IMR-90 (cell line): ENCODE results near the gene PDE5A. TPM values are rescaled to one million over a fixed set of nuclear protein-coding genes. Genes with fewer than 3 reads are reported as not detected.

Experiments used
- ATAC-seq: fragments of 200-7000 bp; cut with Tn5 transposase; 2 replicates; pipeline ENCODE4 v1.9.1; 2020; ENCODE audit warnings: low read depth, mild to moderate bottlenecking, moderate library complexity
- BruUV-seq: library from RNA; stranded (reverse); fragments of 400-500 nt; replicated peaks from 2 replicates; lab custom pipeline; 2021; lab: Mats Ljungman, UMichigan
- CTCF ChIA-PET: fragments of 300-600 bp; formaldehyde crosslinking; extraction: SDS; loops from one replicate; lab custom pipeline; 2021; ENCODE audit warnings: antibody characterized with exemption; lab: Yijun Ruan, JAX
- POLR2A ChIA-PET: fragments of 300-600 bp; sonication (Branson Sonifier 250); formaldehyde crosslinking; loops from one replicate; lab custom pipeline; 2022; ENCODE audit warnings: antibody characterized with exemption; ENCODE audit not compliant: unreplicated experiment; lab: Charles Lee
- DNase-seq: peaks from one replicate; pipeline ENCODE4 v3.0.0; 2013
- H2AFZ ChIP-seq: replicated peaks from 2 replicates; pipeline ENCODE3; 2013; ENCODE audit warnings: low read length, mild to moderate bottlenecking; ENCODE audit not compliant: poor library complexity
- H2AK5ac ChIP-seq: 2 replicates; pipeline ENCODE4 v1.6.1; 2013; ENCODE audit warnings: low read depth, low read length, inconsistent platforms
- H2AK9ac ChIP-seq: replicated peaks from 2 replicates; pipeline ENCODE3; 2013; ENCODE audit warnings: mild to moderate bottlenecking, low read depth, low read length, moderate library complexity; ENCODE audit not compliant: poor library complexity
- H2BK120ac ChIP-seq: 2 replicates; pipeline ENCODE4 v1.6.1; 2013; ENCODE audit warnings: low read depth, low read length, inconsistent platforms
- H2BK15ac ChIP-seq: 3 replicates; pipeline ENCODE4 v1.6.1; 2013; ENCODE audit warnings: low read depth, low read length, inconsistent platforms
- H2BK20ac ChIP-seq: 2 replicates; pipeline ENCODE4 v1.6.1; 2013; ENCODE audit warnings: low read depth, mild to moderate bottlenecking, inconsistent platforms, low read length, moderate library complexity
- H2BK5ac ChIP-seq: 2 replicates; pipeline ENCODE4 v1.6.1; 2013; ENCODE audit warnings: mild to moderate bottlenecking, low read depth, low read length, inconsistent platforms; ENCODE audit not compliant: poor library complexity, severe bottlenecking
- H3K14ac ChIP-seq: replicated peaks from 2 replicates; pipeline ENCODE4 v1.6.1; 2013; ENCODE audit warnings: low read depth, low read length, inconsistent platforms
- H3K18ac ChIP-seq: 2 replicates; pipeline ENCODE4 v1.6.1; 2013; ENCODE audit warnings: low read depth, low read length, control low read depth
- H3K23ac ChIP-seq: 2 replicates; pipeline ENCODE4 v1.6.1; 2013; ENCODE audit warnings: low read depth, low read length, inconsistent platforms
- H3K27ac ChIP-seq: 2 replicates; pipeline ENCODE4 v1.5.1; 2013; ENCODE audit warnings: mild to moderate bottlenecking, control low read depth, low read length; ENCODE audit not compliant: insufficient read depth
- H3K27me3 ChIP-seq: 2 replicates; pipeline ENCODE4 v1.6.1; 2013; ENCODE audit warnings: low read length; ENCODE audit not compliant: control insufficient read depth, insufficient read depth
- H3K36me3 ChIP-seq: 2 replicates; pipeline ENCODE4 v1.6.1; 2013; ENCODE audit warnings: low read length, mixed read lengths; ENCODE audit not compliant: control insufficient read depth, insufficient read depth
- H3K4ac ChIP-seq: 2 replicates; pipeline ENCODE4 v1.6.1; 2013; ENCODE audit warnings: low read depth, low read length, inconsistent platforms
- H3K4me1 ChIP-seq: 2 replicates; pipeline ENCODE4 v1.6.1; 2013; ENCODE audit warnings: low read length, mixed read lengths; ENCODE audit not compliant: control insufficient read depth, insufficient read depth
- H3K4me2 ChIP-seq: 2 replicates; pipeline ENCODE4 v1.6.1; 2013; ENCODE audit warnings: low read depth, mild to moderate bottlenecking, control low read depth, low read length, moderate library complexity
- H3K4me3 ChIP-seq: 2 replicates; pipeline ENCODE4 v1.5.1; 2013; ENCODE audit warnings: low read depth, mild to moderate bottlenecking, control low read depth, low read length, moderate library complexity; ENCODE audit not compliant: insufficient read depth
- H3K56ac ChIP-seq: 2 replicates; pipeline ENCODE4 v1.6.1; 2013; ENCODE audit warnings: low read length, inconsistent platforms; ENCODE audit not compliant: insufficient read depth; ENCODE audit errors: extremely low read depth
- H3K79me1 ChIP-seq, 2 experiments: 2 replicates each; pipeline ENCODE4 v1.6.1; 2013; ENCODE audit warnings: low read length in 2 of 2, inconsistent platforms in 1 of 2, low read depth in 1 of 2
- H3K9ac ChIP-seq: 2 replicates; pipeline ENCODE4 v1.6.1; 2013; ENCODE audit warnings: low read depth, low read length, control low read depth
- H3K9me1 ChIP-seq: 2 replicates; pipeline ENCODE4 v1.6.1; 2013; ENCODE audit warnings: low read length, inconsistent platforms; ENCODE audit not compliant: insufficient read depth
- H3K9me3 ChIP-seq: 2 replicates; pipeline ENCODE4 v1.6.1; 2013; ENCODE audit warnings: low read length; ENCODE audit not compliant: control insufficient read depth, insufficient read depth
- H4K20me1 ChIP-seq: 2 replicates; pipeline ENCODE4 v1.6.1; 2013; ENCODE audit warnings: low read length, inconsistent platforms; ENCODE audit not compliant: insufficient read depth
- H4K5ac ChIP-seq: 2 replicates; pipeline ENCODE4 v1.6.1; 2013; ENCODE audit warnings: mild to moderate bottlenecking, low read depth, low read length, control low read depth
- H4K8ac ChIP-seq, 2 experiments: 2 replicates each; pipeline ENCODE4 v1.6.1; 2013; ENCODE audit warnings: low read depth in 2 of 2, low read length in 2 of 2, control low read depth in 1 of 2, inconsistent platforms in 1 of 2
- H4K91ac ChIP-seq: 2 replicates; pipeline ENCODE4 v1.6.1; 2013; ENCODE audit warnings: low read depth, low read length, inconsistent platforms; ENCODE audit not compliant: insufficient read depth
- BHLHE40 ChIP-seq: fragments of 150-350 bp; IDR thresholded peaks from 2 replicates; pipeline ENCODE4 v1.6.1; 2016; ENCODE audit warnings: mild to moderate bottlenecking, low read depth, low read length
- CEBPB ChIP-seq: IDR thresholded peaks from 2 replicates; pipeline ENCODE4 v1.6.1; 2012; ENCODE audit warnings: low read depth, low read length, improper control_type of control experiment
- CHD1 ChIP-seq: IDR thresholded peaks from 2 replicates; pipeline ENCODE4 v1.6.1; 2012; ENCODE audit warnings: low read depth, low read length, improper control_type of control experiment
- ELK1 ChIP-seq: fragments of 150-350 bp; IDR thresholded peaks from 2 replicates; pipeline ENCODE4 v1.6.1; 2016; ENCODE audit warnings: low read depth, mild to moderate bottlenecking, low read length, moderate library complexity, borderline replicate concordance
- FOS ChIP-seq: fragments of 150-350 bp; IDR thresholded peaks from 2 replicates; pipeline ENCODE4 v1.6.1; 2016; ENCODE audit warnings: low read depth, low read length
- MAFK ChIP-seq: IDR thresholded peaks from 2 replicates; pipeline ENCODE4 v1.6.1; 2012; ENCODE audit warnings: low read depth, low read length, improper control_type of control experiment
- MAZ ChIP-seq: IDR thresholded peaks from 2 replicates; pipeline ENCODE4 v1.6.1; 2012; ENCODE audit warnings: low read depth, mild to moderate bottlenecking, low read length, improper control_type of control experiment, moderate library complexity, borderline replicate concordance
- MXI1 ChIP-seq: IDR thresholded peaks from 2 replicates; pipeline ENCODE4 v1.6.1; 2012; ENCODE audit warnings: low read depth, mild to moderate bottlenecking, low read length, moderate library complexity, borderline replicate concordance
- NFE2L2 ChIP-seq: fragments of 150-350 bp; IDR thresholded peaks from 2 replicates; pipeline ENCODE4 v1.6.1; 2016; ENCODE audit warnings: low read depth, mild to moderate bottlenecking, low read length
- POLR2A ChIP-seq: IDR thresholded peaks from 2 replicates; pipeline ENCODE4 v1.6.1; 2012; ENCODE audit warnings: mild to moderate bottlenecking, low read depth, low read length
- RAD21 ChIP-seq: IDR thresholded peaks from 2 replicates; pipeline ENCODE4 v1.6.1; 2012; ENCODE audit warnings: low read length, improper control_type of control experiment
- RCOR1 ChIP-seq: IDR thresholded peaks from 2 replicates; pipeline ENCODE4 v1.6.1; 2012; ENCODE audit warnings: mild to moderate bottlenecking, low read length, improper control_type of control experiment; ENCODE audit not compliant: insufficient replicate concordance
- RFX5 ChIP-seq: IDR thresholded peaks from 2 replicates; pipeline ENCODE4 v1.8.0; 2012; ENCODE audit warnings: low read depth, mild to moderate bottlenecking, low read length, moderate library complexity
- SMC3 ChIP-seq: fragments of 150-350 bp; IDR thresholded peaks from 2 replicates; pipeline ENCODE4 v1.6.1; 2016; ENCODE audit warnings: low read depth, mild to moderate bottlenecking, antibody characterized with exemption, low read length, moderate library complexity
- dilution Hi-C: fragments of 300-500 bp; cut with HindIII; formaldehyde crosslinking; loops from one replicate; pipeline ENCODE4 v1.14.3; 2018; ENCODE audit warnings: low sequenced_read_pairs; ENCODE audit not compliant: unreplicated experiment
- in situ Hi-C: fragments of 300-500 bp; cut with MboI; formaldehyde crosslinking; loops from 3 replicates; pipeline ENCODE4 v1.14.3; 2019; ENCODE audit warnings: low sequenced_read_pairs, inconsistent platforms, mixed read lengths
- intact Hi-C: fragments of 100-400 bp; cut with micrococcal nuclease; formaldehyde crosslinking; loops from 2 replicates; pipeline ENCODE4 v1.10.0; 2022
- polyA plus RNA-seq, 3 experiments: library from polyadenylated mRNA; depleted of rRNA; stranded (reverse); fragments of >200 nt; gene quantifications; 2 replicates each; pipeline ENCODE4 v1.2.3, GENCODE V29; 2012; ENCODE audit warnings: low replicate concordance in 1 of 3
- total RNA-seq: library from RNA; depleted of rRNA; stranded (reverse); fragments of >200 nt; gene quantifications from 2 replicates; pipeline ENCODE4 v1.2.3, GENCODE V29; 2012
- TF ChIP-seq, protein P1 (sequence below): conservative IDR thresholded peaks from 2 replicates; pipeline ENCODE4 v1.5.1; 2012; ENCODE audit warnings: mild to moderate bottlenecking, low read depth, low read length, improper control_type of control experiment
- TF ChIP-seq, protein P2 (sequence below): fragments of 150-350 bp; IDR thresholded peaks from 2 replicates; pipeline ENCODE4 v1.6.1; 2017; ENCODE audit warnings: mild to moderate bottlenecking, antibody characterized with exemption, low read length, low read depth

Gene PDE5A
- total and polyA plus RNA-seq, 2 of the 4 experiments (the other 2 are of a cell fraction): 101 to 770 TPM

DNA sequence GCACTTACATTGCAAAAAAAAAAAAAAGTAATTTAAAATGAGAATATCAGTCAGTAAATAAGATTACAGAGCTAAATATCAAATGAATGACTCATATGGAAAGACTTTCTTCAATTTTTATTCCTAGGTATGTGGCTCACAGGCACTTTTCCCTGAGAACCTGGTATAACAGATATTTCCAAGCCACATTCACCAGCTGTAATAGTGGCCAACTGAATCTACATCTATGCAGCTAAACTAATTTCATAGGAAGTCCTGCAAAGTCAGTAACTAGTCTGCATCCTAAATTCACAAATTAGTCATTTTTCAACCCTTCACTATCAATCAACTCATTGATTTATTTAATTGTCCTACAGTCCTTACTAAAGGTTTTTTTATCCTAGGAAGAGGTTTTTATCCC lies 5.6 kb downstream of the PDE5A start:
- H3K27me3 ChIP-seq: no peaks in the 10 kb centered on the region
- peaks cover 8% of the 10 kb centered on the region for H3K4me1 ChIP-seq
- peak overlapping the region; percentile 35 for H3K56ac ChIP-seq
- H2BK5ac ChIP-seq: peak overlapping the region; percentile 77
- H3K4me3 ChIP-seq: peak overlapping the region; percentile 37
- no peak overlapping the region for H3K14ac ChIP-seq
- H3K23ac ChIP-seq: peak overlapping the region; percentile 54; the same call in 1 of the 2 replicates
- peaks cover 33% of the 10 kb centered on the region for H3K36me3 ChIP-seq
- H2BK15ac ChIP-seq: no peak overlapping the region
- H3K9me3 ChIP-seq: no peaks in the 10 kb centered on the region
- CTCF ChIA-PET: interaction anchor here (0.6 to 0.7 kb wide), 2 partner anchors 150 to 155 kb away, joined by 3 to 6 read pairs; no protein-coding TSS in a partner anchor
- peaks cover 48% of the 10 kb centered on the region; the same call in 1 of the 2 replicates for H4K20me1 ChIP-seq
- peak overlapping the region in 1 of 2 experiments; percentile 24; a peak in 2 of 4 replicates for H4K8ac ChIP-seq
- H2BK120ac ChIP-seq: peak overlapping the region; percentile 28
- in situ Hi-C loops: loop anchor here (10.0 kb wide), 1 partner anchor 308 kb away; no protein-coding TSS in a partner anchor
- POLR2A ChIA-PET: interaction anchor here (0.6 to 3.5 kb wide), 4 partner anchors 11 to 1617 kb away, joined by 3 to 41 read pairs (median 6); no protein-coding TSS in a partner anchor
- peak overlapping the region; percentile 78 for H3K4me2 ChIP-seq
- H4K91ac ChIP-seq: no peak overlapping the region
- H2AK5ac ChIP-seq: no peak overlapping the region
- no peak for TF ChIP-seq NFE2L2
- TF ChIP-seq BHLHE40: no peak
- TF ChIP-seq RAD21: no peak
- TF ChIP-seq, protein P1, sequence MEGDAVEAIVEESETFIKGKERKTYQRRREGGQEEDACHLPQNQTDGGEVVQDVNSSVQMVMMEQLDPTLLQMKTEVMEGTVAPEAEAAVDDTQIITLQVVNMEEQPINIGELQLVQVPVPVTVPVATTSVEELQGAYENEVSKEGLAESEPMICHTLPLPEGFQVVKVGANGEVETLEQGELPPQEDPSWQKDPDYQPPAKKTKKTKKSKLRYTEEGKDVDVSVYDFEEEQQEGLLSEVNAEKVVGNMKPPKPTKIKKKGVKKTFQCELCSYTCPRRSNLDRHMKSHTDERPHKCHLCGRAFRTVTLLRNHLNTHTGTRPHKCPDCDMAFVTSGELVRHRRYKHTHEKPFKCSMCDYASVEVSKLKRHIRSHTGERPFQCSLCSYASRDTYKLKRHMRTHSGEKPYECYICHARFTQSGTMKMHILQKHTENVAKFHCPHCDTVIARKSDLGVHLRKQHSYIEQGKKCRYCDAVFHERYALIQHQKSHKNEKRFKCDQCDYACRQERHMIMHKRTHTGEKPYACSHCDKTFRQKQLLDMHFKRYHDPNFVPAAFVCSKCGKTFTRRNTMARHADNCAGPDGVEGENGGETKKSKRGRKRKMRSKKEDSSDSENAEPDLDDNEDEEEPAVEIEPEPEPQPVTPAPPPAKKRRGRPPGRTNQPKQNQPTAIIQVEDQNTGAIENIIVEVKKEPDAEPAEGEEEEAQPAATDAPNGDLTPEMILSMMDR: no peak
- no peak for TF ChIP-seq RCOR1
- no peak for TF ChIP-seq MXI1
- TF ChIP-seq CHD1: no peak
- TF ChIP-seq FOS: no peak
- TF ChIP-seq CEBPB: no peak
- no peak for TF ChIP-seq RFX5
- TF ChIP-seq ELK1: no peak
- TF ChIP-seq POLR2A: no peak
- TF ChIP-seq MAFK: no peak
- TF ChIP-seq MAZ: no peak
- no peak for TF ChIP-seq SMC3
- TF ChIP-seq, protein P2, sequence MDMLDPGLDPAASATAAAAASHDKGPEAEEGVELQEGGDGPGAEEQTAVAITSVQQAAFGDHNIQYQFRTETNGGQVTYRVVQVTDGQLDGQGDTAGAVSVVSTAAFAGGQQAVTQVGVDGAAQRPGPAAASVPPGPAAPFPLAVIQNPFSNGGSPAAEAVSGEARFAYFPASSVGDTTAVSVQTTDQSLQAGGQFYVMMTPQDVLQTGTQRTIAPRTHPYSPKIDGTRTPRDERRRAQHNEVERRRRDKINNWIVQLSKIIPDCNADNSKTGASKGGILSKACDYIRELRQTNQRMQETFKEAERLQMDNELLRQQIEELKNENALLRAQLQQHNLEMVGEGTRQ: no peak
- H3K27ac ChIP-seq: peak overlapping the region; percentile 53; the same call in 1 of the 2 replicates
- BruUV-seq: no TSS peak
- H3K79me1 ChIP-seq: peaks cover 3 to 16% of the 10 kb centered on the region in 2 experiments; a peak in 2 of 4 replicates
- ATAC-seq (no peak), DNase-seq (peak; percentile 55)
- peaks cover 4% of the 10 kb centered on the region; the same call in 1 of the 2 replicates for H3K9me1 ChIP-seq
- no peak overlapping the region for H2AFZ ChIP-seq
- H3K18ac ChIP-seq: 0 out of 2 replicates have a peak overlapping the region, but pooled peaks have one; percentile 45
- H2BK20ac ChIP-seq: no peak overlapping the region
- no peak overlapping the region for H3K4ac ChIP-seq
- H2AK9ac ChIP-seq: no peak overlapping the region
- no peak overlapping the region for H4K5ac ChIP-seq
- H3K9ac ChIP-seq: peak overlapping the region; percentile 46; the same call in 1 of the 2 replicates
- intact Hi-C loops: loop anchor here (10.0 kb wide), 1 partner anchor 212 kb away; no protein-coding TSS in a partner anchor
- dilution Hi-C loops: no loop called here
